ENCODE data around the gene PTPRD. TPM values are rescaled to one million over a fixed set of nuclear protein-coding genes. Genes with fewer than 3 reads are reported as not detected.

The PTPRD gene
- total and polyA plus RNA-seq, 2 experiments from 2014 or later, result 11.5 to 58.0 TPM

DNA sequence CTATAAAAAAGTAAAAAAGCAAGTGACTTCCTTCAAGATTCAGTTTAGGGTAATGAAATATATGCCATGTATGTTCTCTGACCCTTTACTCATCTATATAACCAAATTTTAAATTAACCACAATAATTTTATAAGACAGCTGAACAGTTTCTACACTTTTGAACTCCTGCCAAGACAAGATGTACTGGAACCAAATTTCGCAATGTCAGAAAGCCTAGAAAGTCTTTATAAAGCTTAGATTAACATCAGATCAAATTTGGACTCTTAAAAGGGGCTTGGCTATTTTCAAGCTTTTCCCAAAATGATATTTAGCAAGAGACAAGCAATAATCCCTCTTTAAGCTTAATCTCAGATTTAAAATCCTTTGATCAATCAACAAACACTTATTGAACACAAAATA lies 362.6 kb downstream of the PTPRD start:
- Mint-ChIP-seq H3K36me3 (ENCODE audit: low read depth) (no peaks in the 10 kb centered on the region), H3K27me3 (ENCODE audit: insufficient read depth, low read depth, poor library complexity) (no peaks in the 10 kb centered on the region), H3K27ac (no peak overlapping the region), H3K4me3 (no peak overlapping the region), H3K9me3 (no peaks in the 10 kb centered on the region), H3K4me1 (no peaks in the 10 kb centered on the region)
- H3K9me2 ChIP-seq (ENCODE audit: insufficient read depth), result no peaks in the 10 kb centered on the region
- H3K27me3 ChIP-seq (ENCODE audit: insufficient read depth), result no peaks in the 10 kb centered on the region
- no peak overlapping the region for H3K4me2 ChIP-seq
- no peaks in the 10 kb centered on the region for H3K4me1 ChIP-seq (ENCODE audit: insufficient read depth)
- no peak overlapping the region for H3K4me3 ChIP-seq
- H3K27ac ChIP-seq (ENCODE audit: low read depth), result no peak overlapping the region
- TF ChIP-seq EZH2 (IDR thresholded peaks at IDR 0.05; ENCODE audit: low read depth, unreplicated experiment), result no peak
- no peaks in the 10 kb centered on the region for H3K79me2 ChIP-seq (replicated peaks; ENCODE audit: insufficient read depth)
- ATAC-seq, result no peak
- H3F3A ChIP-seq (replicated peaks; ENCODE audit: low read depth), result no peaks in the 10 kb centered on the region
- no peak overlapping the region for H2AFZ ChIP-seq
- H4K20me1 ChIP-seq (replicated peaks; ENCODE audit: insufficient read depth), result no peaks in the 10 kb centered on the region
- DNase-seq (ENCODE audit: low spot score), result no peak
- H3K36me3 ChIP-seq (ENCODE audit: insufficient read depth), result no peaks in the 10 kb centered on the region

DNA sequence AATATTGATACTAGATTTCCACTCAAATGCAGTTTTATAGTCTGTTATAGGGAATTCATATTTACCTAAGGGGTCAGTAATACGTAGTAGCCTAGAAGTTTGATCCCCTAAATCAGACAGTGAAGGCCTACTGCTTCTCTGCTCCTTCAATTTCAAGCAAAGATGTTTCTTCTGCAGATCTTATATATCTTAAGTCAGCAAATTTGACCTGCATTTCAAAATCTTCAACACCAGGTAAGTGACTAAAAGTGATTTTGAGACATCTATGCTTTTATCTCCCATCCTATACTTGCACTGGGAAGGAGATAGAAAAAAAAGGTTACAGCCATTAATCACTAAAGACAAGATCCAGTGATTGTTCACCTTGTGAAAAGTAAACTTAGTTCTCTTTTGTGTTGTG lies 363.9 kb downstream of the PTPRD start:
- H3K4me1 ChIP-seq (ENCODE audit: insufficient read depth), result no peaks in the 10 kb centered on the region
- H3K4me2 ChIP-seq, result no peak overlapping the region
- no peaks in the 10 kb centered on the region for H3K27me3 Mint-ChIP-seq (ENCODE audit: insufficient read depth, low read depth, poor library complexity)
- H3K79me2 ChIP-seq (replicated peaks; ENCODE audit: insufficient read depth), result no peaks in the 10 kb centered on the region
- no peaks in the 10 kb centered on the region for H3K4me1 Mint-ChIP-seq
- no peak for DNase-seq (ENCODE audit: low spot score)
- H3K27me3 ChIP-seq (ENCODE audit: insufficient read depth), result no peaks in the 10 kb centered on the region
- no peak for ATAC-seq
- no peaks in the 10 kb centered on the region for H3K9me3 Mint-ChIP-seq
- no peaks in the 10 kb centered on the region for H3K9me2 ChIP-seq (ENCODE audit: insufficient read depth)
- no peak overlapping the region for H3K27ac Mint-ChIP-seq
- no peak overlapping the region for H3K4me3 ChIP-seq
- H3K27ac ChIP-seq (ENCODE audit: low read depth), result no peak overlapping the region
- no peaks in the 10 kb centered on the region for H4K20me1 ChIP-seq (replicated peaks; ENCODE audit: insufficient read depth)
- H2AFZ ChIP-seq, result no peak overlapping the region; the same call in 1 of the 2 replicates
- H3K36me3 Mint-ChIP-seq (ENCODE audit: low read depth), result no peaks in the 10 kb centered on the region
- H3K4me3 Mint-ChIP-seq, result no peak overlapping the region
- no peaks in the 10 kb centered on the region for H3F3A ChIP-seq (replicated peaks; ENCODE audit: low read depth)
- TF ChIP-seq STAT1 (IDR thresholded peaks at IDR 0.05; ENCODE audit: unreplicated experiment), result no peak
- TF ChIP-seq, protein P1, sequence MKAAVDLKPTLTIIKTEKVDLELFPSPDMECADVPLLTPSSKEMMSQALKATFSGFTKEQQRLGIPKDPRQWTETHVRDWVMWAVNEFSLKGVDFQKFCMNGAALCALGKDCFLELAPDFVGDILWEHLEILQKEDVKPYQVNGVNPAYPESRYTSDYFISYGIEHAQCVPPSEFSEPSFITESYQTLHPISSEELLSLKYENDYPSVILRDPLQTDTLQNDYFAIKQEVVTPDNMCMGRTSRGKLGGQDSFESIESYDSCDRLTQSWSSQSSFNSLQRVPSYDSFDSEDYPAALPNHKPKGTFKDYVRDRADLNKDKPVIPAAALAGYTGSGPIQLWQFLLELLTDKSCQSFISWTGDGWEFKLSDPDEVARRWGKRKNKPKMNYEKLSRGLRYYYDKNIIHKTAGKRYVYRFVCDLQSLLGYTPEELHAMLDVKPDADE (IDR thresholded peaks at IDR 0.05), result no peak
- TF ChIP-seq, protein P2, sequence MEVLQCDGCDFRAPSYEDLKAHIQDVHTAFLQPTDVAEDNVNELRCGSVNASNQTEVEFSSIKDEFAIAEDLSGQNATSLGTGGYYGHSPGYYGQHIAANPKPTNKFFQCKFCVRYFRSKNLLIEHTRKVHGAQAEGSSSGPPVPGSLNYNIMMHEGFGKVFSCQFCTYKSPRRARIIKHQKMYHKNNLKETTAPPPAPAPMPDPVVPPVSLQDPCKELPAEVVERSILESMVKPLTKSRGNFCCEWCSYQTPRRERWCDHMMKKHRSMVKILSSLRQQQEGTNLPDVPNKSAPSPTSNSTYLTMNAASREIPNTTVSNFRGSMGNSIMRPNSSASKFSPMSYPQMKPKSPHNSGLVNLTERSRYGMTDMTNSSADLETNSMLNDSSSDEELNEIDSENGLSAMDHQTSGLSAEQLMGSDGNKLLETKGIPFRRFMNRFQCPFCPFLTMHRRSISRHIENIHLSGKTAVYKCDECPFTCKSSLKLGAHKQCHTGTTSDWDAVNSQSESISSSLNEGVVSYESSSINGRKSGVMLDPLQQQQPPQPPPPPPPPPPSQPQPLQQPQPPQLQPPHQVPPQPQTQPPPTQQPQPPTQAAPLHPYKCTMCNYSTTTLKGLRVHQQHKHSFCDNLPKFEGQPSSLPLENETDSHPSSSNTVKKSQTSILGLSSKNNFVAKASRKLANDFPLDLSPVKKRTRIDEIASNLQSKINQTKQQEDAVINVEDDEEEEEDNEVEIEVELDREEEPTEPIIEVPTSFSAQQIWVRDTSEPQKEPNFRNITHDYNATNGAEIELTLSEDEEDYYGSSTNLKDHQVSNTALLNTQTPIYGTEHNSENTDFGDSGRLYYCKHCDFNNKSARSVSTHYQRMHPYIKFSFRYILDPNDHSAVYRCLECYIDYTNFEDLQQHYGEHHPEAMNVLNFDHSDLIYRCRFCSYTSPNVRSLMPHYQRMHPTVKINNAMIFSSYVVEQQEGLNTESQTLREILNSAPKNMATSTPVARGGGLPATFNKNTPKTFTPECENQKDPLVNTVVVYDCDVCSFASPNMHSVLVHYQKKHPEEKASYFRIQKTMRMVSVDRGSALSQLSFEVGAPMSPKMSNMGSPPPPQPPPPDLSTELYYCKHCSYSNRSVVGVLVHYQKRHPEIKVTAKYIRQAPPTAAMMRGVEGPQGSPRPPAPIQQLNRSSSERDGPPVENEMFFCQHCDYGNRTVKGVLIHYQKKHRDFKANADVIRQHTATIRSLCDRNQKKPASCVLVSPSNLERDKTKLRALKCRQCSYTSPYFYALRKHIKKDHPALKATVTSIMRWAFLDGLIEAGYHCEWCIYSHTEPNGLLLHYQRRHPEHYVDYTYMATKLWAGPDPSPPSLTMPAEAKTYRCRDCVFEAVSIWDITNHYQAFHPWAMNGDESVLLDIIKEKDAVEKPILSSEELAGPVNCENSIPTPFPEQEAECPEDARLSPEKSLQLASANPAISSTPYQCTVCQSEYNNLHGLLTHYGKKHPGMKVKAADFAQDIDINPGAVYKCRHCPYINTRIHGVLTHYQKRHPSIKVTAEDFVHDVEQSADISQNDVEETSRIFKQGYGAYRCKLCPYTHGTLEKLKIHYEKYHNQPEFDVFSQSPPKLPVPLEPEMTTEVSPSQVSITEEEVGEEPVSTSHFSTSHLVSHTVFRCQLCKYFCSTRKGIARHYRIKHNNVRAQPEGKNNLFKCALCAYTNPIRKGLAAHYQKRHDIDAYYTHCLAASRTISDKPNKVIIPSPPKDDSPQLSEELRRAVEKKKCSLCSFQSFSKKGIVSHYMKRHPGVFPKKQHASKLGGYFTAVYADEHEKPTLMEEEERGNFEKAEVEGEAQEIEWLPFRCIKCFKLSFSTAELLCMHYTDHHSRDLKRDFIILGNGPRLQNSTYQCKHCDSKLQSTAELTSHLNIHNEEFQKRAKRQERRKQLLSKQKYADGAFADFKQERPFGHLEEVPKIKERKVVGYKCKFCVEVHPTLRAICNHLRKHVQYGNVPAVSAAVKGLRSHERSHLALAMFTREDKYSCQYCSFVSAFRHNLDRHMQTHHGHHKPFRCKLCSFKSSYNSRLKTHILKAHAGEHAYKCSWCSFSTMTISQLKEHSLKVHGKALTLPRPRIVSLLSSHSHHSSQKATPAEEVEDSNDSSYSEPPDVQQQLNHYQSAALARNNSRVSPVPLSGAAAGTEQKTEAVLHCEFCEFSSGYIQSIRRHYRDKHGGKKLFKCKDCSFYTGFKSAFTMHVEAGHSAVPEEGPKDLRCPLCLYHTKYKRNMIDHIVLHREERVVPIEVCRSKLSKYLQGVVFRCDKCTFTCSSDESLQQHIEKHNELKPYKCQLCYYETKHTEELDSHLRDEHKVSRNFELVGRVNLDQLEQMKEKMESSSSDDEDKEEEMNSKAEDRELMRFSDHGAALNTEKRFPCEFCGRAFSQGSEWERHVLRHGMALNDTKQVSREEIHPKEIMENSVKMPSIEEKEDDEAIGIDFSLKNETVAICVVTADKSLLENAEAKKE (CRISPR knock-in tag; IDR thresholded peaks at IDR 0.05), result no peak
- no peak for TF ChIP-seq JUNB (IDR thresholded peaks at IDR 0.05; ENCODE audit: unreplicated experiment)
- no peaks in the 10 kb centered on the region for H3K36me3 ChIP-seq (ENCODE audit: insufficient read depth)
